Measurements from ENCODE around the gene MYMK.
A peak's percentile ranks its signal among the peaks of the same experiment; 100 is the strongest.

Gene MYMK

DNA sequence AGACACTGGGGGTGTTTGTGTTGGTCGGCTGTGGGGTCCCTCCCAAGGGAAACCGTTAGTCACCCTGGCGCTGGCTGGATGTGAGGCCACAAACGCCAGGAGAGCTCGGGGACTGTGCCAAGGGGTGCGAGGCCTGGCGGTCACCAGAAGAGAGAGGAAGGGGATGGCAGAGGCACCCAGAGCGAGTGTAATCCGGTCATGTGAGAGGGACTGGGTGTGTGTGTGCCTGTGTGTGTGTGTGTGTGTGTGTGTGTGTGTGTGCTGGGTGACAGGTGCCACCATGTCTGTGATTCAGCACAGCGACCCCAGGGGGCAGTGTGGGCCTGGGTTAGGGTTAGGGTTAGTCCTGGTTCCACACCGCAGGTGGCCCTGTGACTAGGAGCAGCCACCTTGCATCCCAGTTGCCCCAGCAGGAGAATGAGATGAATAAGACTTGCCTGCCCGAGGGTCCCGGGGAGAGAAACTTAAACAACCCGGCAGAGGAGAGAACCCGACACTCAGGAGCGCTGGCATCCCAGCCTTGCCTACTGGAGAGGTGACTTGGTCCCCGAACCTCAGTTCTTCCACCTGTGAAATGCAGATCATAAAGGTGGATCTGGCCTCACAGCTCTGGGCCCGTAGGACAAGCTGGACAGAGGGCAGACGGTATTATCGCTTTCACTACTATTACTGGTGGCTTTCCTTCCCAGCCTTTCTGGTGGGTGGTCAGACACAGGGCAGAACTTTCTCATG is 8.3 kb upstream of the MYMK start:
- Mint-ChIP-seq H3K27me3 (ENCODE audit: low read depth) (peaks cover 27% of the 10 kb centered on the region), H3K27ac (peak overlapping the region; percentile 27 to 87 (median 79)), H3K4me1 (peaks cover 64% of the 10 kb centered on the region), H3K9me3 (no peaks in the 10 kb centered on the region), H3K4me3 (peak overlapping the region; percentile 46 to 76 (median 70)), H3K36me3 (ENCODE audit: low read depth) (no peaks in the 10 kb centered on the region)
- TF ChIP-seq, protein P1, sequence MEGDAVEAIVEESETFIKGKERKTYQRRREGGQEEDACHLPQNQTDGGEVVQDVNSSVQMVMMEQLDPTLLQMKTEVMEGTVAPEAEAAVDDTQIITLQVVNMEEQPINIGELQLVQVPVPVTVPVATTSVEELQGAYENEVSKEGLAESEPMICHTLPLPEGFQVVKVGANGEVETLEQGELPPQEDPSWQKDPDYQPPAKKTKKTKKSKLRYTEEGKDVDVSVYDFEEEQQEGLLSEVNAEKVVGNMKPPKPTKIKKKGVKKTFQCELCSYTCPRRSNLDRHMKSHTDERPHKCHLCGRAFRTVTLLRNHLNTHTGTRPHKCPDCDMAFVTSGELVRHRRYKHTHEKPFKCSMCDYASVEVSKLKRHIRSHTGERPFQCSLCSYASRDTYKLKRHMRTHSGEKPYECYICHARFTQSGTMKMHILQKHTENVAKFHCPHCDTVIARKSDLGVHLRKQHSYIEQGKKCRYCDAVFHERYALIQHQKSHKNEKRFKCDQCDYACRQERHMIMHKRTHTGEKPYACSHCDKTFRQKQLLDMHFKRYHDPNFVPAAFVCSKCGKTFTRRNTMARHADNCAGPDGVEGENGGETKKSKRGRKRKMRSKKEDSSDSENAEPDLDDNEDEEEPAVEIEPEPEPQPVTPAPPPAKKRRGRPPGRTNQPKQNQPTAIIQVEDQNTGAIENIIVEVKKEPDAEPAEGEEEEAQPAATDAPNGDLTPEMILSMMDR (IDR thresholded peaks at IDR 0.05; ENCODE audit: unreplicated experiment in 3 of 3) = peak; percentile 21 to 32 (median 27)

DNA sequence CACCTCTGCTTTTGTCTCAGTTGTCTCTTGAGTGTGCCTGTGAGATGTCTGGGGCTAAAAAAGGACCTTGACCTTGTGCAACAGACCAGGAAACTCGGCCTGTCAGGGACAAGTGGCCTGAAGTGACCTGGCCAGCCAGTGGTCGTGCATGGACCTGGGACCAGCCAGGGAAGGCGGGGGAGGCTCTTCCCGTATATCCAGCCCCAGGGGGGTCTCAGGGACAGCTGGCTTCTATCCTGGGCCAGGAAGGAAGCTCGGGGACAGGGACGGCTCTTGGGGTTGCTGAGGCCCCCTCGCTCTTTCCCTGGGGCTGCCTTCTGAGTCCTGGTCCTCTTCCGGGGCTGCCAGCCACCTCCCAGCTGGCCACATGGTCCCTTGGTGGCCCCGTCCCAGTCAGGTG is 6.5 kb upstream of the MYMK start:
- TF ChIP-seq, protein P1 (IDR thresholded peaks at IDR 0.05; ENCODE audit: unreplicated experiment in 3 of 3) = no peak
- Mint-ChIP-seq H3K4me3 (no peak overlapping the region), H3K27ac (no peak overlapping the region), H3K36me3 (ENCODE audit: low read depth) (no peaks in the 10 kb centered on the region), H3K27me3 (ENCODE audit: low read depth) (peaks cover 20% of the 10 kb centered on the region), H3K9me3 (no peaks in the 10 kb centered on the region), H3K4me1 (peaks cover 78% of the 10 kb centered on the region)

DNA sequence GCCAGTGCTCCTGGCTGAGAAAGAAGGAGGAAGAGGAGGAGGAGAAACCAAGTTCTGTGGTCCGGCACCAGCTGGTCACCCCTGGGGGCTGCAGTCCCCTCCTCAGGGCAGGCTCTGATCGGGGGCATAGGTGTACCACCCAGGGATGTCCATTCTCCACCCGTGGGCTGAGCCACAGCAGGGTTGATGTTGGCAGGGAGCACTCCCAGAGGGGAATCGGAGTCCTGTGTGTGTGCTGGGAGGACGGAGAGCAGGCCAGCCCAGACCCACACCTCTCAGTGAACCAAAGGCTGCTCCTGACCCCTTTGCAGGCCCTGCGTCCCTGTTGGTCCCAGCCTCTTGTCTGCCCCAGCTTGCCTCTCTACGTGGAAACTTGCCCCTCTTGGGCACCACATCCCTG is 5.1 kb upstream of the MYMK start:
- peaks cover 20% of the 10 kb centered on the region for H3K27me3 Mint-ChIP-seq (ENCODE audit: low read depth)
- H3K27ac Mint-ChIP-seq = peak overlapping the region; percentile 52 to 80 (median 52)
- no peaks in the 10 kb centered on the region for H3K9me3 Mint-ChIP-seq
- H3K4me3 Mint-ChIP-seq = peak overlapping the region in 1 of 3 experiments; percentile 89
- no peaks in the 10 kb centered on the region for H3K36me3 Mint-ChIP-seq (ENCODE audit: low read depth)
- TF ChIP-seq, protein P1 (IDR thresholded peaks at IDR 0.05; ENCODE audit: unreplicated experiment in 3 of 3) = no peak
- H3K4me1 Mint-ChIP-seq = peaks cover 81% of the 10 kb centered on the region

DNA sequence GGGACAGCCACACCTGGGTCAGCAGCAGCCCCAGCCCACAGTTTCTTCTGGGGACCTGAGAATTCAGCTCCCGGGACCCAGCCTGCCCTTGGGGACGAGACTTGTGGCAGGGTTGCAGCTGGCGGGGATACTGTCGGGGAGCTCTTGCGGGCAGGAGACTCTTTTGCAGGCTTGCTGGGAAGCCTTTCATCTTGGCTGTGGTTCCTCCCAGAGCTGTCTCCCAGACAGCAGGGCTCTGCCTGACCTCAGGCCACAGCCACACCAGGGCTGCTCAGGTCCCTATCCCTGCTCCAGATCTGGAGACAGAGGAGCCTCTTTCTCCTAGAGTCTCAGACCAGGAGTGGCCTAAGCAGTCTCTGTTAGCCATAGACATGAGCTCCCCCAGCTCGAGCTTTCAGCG is 4.7 kb upstream of the MYMK start:
- peak overlapping the region; percentile 52 to 80 (median 52) for H3K27ac Mint-ChIP-seq
- peak overlapping the region in 1 of 3 experiments; percentile 89 for H3K4me3 Mint-ChIP-seq
- peaks cover 20% of the 10 kb centered on the region for H3K27me3 Mint-ChIP-seq (ENCODE audit: low read depth)
- H3K36me3 Mint-ChIP-seq (ENCODE audit: low read depth) = no peaks in the 10 kb centered on the region
- H3K9me3 Mint-ChIP-seq = no peaks in the 10 kb centered on the region
- H3K4me1 Mint-ChIP-seq = peaks cover 80% of the 10 kb centered on the region
- TF ChIP-seq, protein P1 (IDR thresholded peaks at IDR 0.05; ENCODE audit: unreplicated experiment in 3 of 3) = no peak

DNA sequence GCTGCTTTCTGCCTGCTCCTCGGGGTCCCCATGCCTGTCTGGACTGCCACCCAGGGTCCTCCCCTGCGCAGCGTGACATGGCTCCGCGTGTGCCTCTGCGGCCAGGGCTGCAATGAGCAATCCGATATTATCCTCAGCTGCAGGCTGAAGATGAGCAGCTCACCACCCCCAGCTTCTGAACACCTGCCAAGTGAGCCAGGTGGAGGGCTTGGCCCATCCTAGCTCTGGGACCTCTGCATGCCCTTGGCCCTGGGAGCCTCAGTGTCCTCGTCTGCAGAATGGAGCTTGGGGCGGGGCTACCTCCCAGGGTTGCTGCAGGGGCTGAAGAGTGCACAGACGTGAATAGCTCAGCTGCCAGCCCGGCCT is 4.1 kb upstream of the MYMK start:
- H3K4me1 Mint-ChIP-seq = peaks cover 83% of the 10 kb centered on the region
- TF ChIP-seq, protein P1 (IDR thresholded peaks at IDR 0.05; ENCODE audit: unreplicated experiment in 3 of 3) = no peak
- H3K4me3 Mint-ChIP-seq = peak overlapping the region in 2 of 3 experiments; percentile 67 to 89
- H3K27me3 Mint-ChIP-seq (ENCODE audit: low read depth) = peaks cover 20% of the 10 kb centered on the region
- peak overlapping the region; percentile 61 to 98 (median 80) for H3K27ac Mint-ChIP-seq
- H3K36me3 Mint-ChIP-seq (ENCODE audit: low read depth) = no peaks in the 10 kb centered on the region
- no peaks in the 10 kb centered on the region for H3K9me3 Mint-ChIP-seq

Measured in nephron (organoid).